MM.1S (cell line): ENCODE results near the gene USP17L26.
"Not testable (repeated sequence)": the region's sequence is repeated elsewhere in the genome, so short reads cannot be mapped to it uniquely, and the experiment has no call there.

Experiments used
- DNase-seq: peaks from one replicate; pipeline ENCODE4 v3.0.0-alpha.2; 2015
- H2AFZ ChIP-seq: fragments of 300-600 bp; sonication (generic); 2 replicates; pipeline ENCODE4 v1.6.0; 2016; ENCODE audit warnings: antibody characterized with exemption, low read length
- H3F3A ChIP-seq: fragments of 300-600 bp; sonication (generic); 2 replicates; pipeline ENCODE4 v1.6.1; 2016; ENCODE audit warnings: mild to moderate bottlenecking, antibody characterized with exemption, low read length, moderate library complexity, mixed read lengths; ENCODE audit not compliant: insufficient read depth
- H3K27ac ChIP-seq: fragments of 300-600 bp; sonication (generic); 2 replicates; pipeline ENCODE4 v1.5.1; 2016; ENCODE audit warnings: mild to moderate bottlenecking, low read length
- H3K27me3 ChIP-seq: fragments of 300-600 bp; sonication (generic); replicated peaks from 2 replicates; pipeline ENCODE4 v1.6.0; 2016; ENCODE audit warnings: low read length; ENCODE audit not compliant: insufficient read depth
- H3K36me3 ChIP-seq: fragments of 300-600 bp; sonication (generic); replicated peaks from 2 replicates; pipeline ENCODE4 v1.6.1; 2016; ENCODE audit warnings: mild to moderate bottlenecking, low read length, mixed read lengths; ENCODE audit not compliant: insufficient read depth
- H3K4me1 ChIP-seq: fragments of 300-600 bp; sonication (generic); 2 replicates; pipeline ENCODE4 v1.6.1; 2016; ENCODE audit warnings: low read length, mixed read lengths
- H3K4me2 ChIP-seq: fragments of 300-600 bp; sonication (generic); 2 replicates; pipeline ENCODE4 v1.6.0; 2016; ENCODE audit warnings: low read depth, low read length
- H3K4me3 ChIP-seq: fragments of 300-600 bp; sonication (generic); 2 replicates; pipeline ENCODE4 v1.5.1; 2016; ENCODE audit warnings: low read length, mixed read lengths
- H3K79me2 ChIP-seq: fragments of 300-600 bp; sonication (generic); 2 replicates; pipeline ENCODE4 v1.6.1; 2016; ENCODE audit warnings: mixed run types, low read length, mixed read lengths
- H3K9ac ChIP-seq: fragments of 300-600 bp; sonication (generic); 2 replicates; pipeline ENCODE4 v1.6.1; 2016; ENCODE audit warnings: low read length, mixed read lengths
- H3K9me2 ChIP-seq: fragments of 300-600 bp; sonication (generic); replicated peaks from 2 replicates; pipeline ENCODE4 v1.6.1; 2016; ENCODE audit warnings: mild to moderate bottlenecking, low read length, mixed read lengths; ENCODE audit not compliant: insufficient read depth
- H3K9me3 ChIP-seq: fragments of 300-600 bp; sonication (generic); replicated peaks from 2 replicates; pipeline ENCODE4 v1.6.1; 2016; ENCODE audit warnings: mild to moderate bottlenecking, low read length, mixed read lengths; ENCODE audit not compliant: insufficient read depth
- H4K20me1 ChIP-seq: fragments of 300-600 bp; sonication (generic); 2 replicates; pipeline ENCODE4 v1.6.1; 2016; ENCODE audit warnings: mild to moderate bottlenecking, low read length, moderate library complexity, mixed read lengths; ENCODE audit not compliant: insufficient read depth

USP17L26 gene, protein sequence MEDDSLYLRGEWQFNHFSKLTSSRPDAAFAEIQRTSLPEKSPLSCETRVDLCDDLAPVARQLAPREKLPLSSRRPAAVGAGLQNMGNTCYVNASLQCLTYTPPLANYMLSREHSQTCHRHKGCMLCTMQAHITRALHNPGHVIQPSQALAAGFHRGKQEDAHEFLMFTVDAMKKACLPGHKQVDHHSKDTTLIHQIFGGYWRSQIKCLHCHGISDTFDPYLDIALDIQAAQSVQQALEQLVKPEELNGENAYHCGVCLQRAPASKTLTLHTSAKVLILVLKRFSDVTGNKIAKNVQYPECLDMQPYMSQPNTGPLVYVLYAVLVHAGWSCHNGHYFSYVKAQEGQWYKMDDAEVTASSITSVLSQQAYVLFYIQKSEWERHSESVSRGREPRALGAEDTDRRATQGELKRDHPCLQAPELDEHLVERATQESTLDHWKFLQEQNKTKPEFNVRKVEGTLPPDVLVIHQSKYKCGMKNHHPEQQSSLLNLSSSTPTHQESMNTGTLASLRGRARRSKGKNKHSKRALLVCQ

DNA sequence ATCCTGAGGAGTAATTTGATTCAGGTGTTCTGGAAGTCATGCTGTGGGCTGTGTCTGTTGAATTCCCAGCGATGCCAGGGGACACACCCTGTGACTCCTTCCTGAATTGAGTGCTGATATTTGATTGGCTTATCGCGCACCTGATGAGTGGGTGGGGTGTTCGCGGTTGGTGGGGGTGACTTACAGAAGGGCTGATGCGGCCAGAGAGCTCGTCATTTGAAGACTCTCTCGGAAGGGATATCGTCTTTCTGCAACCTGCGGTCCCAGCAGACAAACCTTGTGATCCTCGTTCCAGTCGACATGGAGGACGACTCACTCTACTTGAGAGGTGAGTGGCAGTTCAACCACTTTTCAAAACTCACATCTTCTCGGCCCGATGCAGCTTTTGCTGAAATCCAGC, at the start of gene USP17L26:
Gene USP17L26 (plus strand): TSS at position 301 of the 400 bp plus-strand sequence. CDS start 0 bp downstream, at position 301.
- H3K9me3 ChIP-seq, H3F3A ChIP-seq, DNase-seq, H3K4me2 ChIP-seq, H2AFZ ChIP-seq, H4K20me1 ChIP-seq, H3K79me2 ChIP-seq, H3K27me3 ChIP-seq, H3K9me2 ChIP-seq, H3K4me1 ChIP-seq, H3K36me3 ChIP-seq, H3K27ac ChIP-seq, H3K9ac ChIP-seq, H3K4me3 ChIP-seq: not testable (repeated sequence)

DNA sequence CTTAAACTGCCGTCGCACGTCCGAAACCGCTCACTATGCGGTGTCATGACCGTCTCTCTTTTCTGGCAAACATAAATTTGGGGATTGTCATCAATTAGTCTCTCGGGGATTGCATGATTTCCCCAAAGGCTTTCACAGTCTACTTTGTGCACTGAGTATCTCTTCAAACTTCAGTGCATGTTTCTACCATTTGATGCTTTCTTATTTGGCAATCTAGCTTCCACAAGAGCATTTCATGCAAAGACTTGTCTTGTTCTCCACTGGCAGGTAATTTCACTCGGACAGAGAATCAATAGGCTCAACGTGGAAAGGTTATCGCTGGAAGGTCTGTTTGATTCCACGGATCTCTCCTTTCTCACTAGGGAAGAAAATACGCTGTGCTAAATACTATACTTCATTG, 10.3 kb upstream of the USP17L26 start:
- H3K4me2 ChIP-seq, H2AFZ ChIP-seq, H3K27ac ChIP-seq, H3K79me2 ChIP-seq, H3K4me3 ChIP-seq, DNase-seq, H3K9me2 ChIP-seq, H3K4me1 ChIP-seq, H4K20me1 ChIP-seq, H3K27me3 ChIP-seq, H3K36me3 ChIP-seq, H3K9me3 ChIP-seq, H3K9ac ChIP-seq, H3F3A ChIP-seq: not testable (repeated sequence)

DNA sequence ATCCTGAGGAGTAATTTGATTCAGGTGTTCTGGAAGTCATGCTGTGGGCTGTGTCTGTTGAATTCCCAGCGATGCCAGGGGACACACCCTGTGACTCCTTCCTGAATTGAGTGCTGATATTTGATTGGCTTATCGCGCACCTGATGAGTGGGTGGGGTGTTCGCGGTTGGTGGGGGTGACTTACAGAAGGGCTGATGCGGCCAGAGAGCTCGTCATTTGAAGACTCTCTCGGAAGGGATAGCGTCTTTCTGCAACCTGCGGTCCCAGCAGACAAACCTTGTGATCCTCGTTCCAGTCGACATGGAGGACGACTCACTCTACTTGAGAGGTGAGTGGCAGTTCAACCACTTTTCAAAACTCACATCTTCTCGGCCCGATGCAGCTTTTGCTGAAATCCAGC, 9.6 kb upstream of the USP17L26 start, which contains the start of gene USP17L24:
Gene USP17L24 (plus strand): TSS at position 301 of the 400 bp plus-strand sequence. CDS start 0 bp downstream, at position 301.
- DNase-seq, H3K79me2 ChIP-seq: not testable (repeated sequence)

DNA sequence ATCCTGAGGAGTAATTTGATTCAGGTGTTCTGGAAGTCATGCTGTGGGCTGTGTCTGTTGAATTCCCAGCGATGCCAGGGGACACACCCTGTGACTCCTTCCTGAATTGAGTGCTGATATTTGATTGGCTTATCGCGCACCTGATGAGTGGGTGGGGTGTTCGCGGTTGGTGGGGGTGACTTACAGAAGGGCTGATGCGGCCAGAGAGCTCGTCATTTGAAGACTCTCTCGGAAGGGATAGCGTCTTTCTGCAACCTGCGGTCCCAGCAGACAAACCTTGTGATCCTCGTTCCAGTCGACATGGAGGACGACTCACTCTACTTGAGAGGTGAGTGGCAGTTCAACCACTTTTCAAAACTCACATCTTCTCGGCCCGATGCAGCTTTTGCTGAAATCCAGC, 4.8 kb upstream of the USP17L26 start, which contains the start of gene USP17L25:
Gene USP17L25 (plus strand): TSS at position 301 of the 400 bp plus-strand sequence. CDS start 0 bp downstream, at position 301.
- H3F3A ChIP-seq, DNase-seq, H3K79me2 ChIP-seq, H2AFZ ChIP-seq, H3K4me3 ChIP-seq, H3K27me3 ChIP-seq, H3K27ac ChIP-seq, H3K9ac ChIP-seq, H3K4me2 ChIP-seq, H3K9me3 ChIP-seq, H4K20me1 ChIP-seq, H3K4me1 ChIP-seq, H3K9me2 ChIP-seq, H3K36me3 ChIP-seq: not testable (repeated sequence)

More for the DNA sequence above, 9.6 kb upstream of the USP17L26 start, which contains the start of gene USP17L24:
- H3F3A ChIP-seq, H4K20me1 ChIP-seq, H3K36me3 ChIP-seq, H3K27me3 ChIP-seq, H3K4me3 ChIP-seq, H2AFZ ChIP-seq, H3K9ac ChIP-seq, H3K4me2 ChIP-seq, H3K27ac ChIP-seq, H3K9me2 ChIP-seq, H3K9me3 ChIP-seq, H3K4me1 ChIP-seq: not testable (repeated sequence)

DNA sequence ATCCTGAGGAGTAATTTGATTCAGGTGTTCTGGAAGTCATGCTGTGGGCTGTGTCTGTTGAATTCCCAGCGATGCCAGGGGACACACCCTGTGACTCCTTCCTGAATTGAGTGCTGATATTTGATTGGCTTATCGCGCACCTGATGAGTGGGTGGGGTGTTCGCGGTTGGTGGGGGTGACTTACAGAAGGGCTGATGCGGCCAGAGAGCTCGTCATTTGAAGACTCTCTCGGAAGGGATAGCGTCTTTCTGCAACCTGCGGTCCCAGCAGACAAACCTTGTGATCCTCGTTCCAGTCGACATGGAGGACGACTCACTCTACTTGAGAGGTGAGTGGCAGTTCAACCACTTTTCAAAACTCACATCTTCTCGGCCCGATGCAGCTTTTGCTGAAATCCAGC, 4.6 kb downstream of the USP17L26 start, which contains the start of gene USP17L5:
Gene USP17L5 (plus strand): TSS at position 301 of the 400 bp plus-strand sequence. CDS start 0 bp downstream, at position 301.
- not testable (repeated sequence) for H3K4me2 ChIP-seq, H3K9me3 ChIP-seq, H3K4me3 ChIP-seq, H3K79me2 ChIP-seq, H3K27me3 ChIP-seq, H3K36me3 ChIP-seq, DNase-seq, H3F3A ChIP-seq, H3K9me2 ChIP-seq, H4K20me1 ChIP-seq, H3K27ac ChIP-seq, H3K4me1 ChIP-seq, H3K9ac ChIP-seq, H2AFZ ChIP-seq

DNA sequence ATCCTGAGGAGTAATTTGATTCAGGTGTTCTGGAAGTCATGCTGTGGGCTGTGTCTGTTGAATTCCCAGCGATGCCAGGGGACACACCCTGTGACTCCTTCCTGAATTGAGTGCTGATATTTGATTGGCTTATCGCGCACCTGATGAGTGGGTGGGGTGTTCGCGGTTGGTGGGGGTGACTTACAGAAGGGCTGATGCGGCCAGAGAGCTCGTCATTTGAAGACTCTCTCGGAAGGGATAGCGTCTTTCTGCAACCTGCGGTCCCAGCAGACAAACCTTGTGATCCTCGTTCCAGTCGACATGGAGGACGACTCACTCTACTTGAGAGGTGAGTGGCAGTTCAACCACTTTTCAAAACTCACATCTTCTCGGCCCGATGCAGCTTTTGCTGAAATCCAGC, 9.4 kb downstream of the USP17L26 start, which contains the start of gene USP17L27:
Gene USP17L27 (plus strand): TSS at position 301 of the 400 bp plus-strand sequence. CDS start 0 bp downstream, at position 301.
- not testable (repeated sequence) for H3K9ac ChIP-seq, H3K4me2 ChIP-seq, DNase-seq, H3K4me3 ChIP-seq, H3K9me2 ChIP-seq, H3K4me1 ChIP-seq, H2AFZ ChIP-seq, H3K36me3 ChIP-seq, H3K27me3 ChIP-seq, H3K79me2 ChIP-seq, H3F3A ChIP-seq, H4K20me1 ChIP-seq, H3K9me3 ChIP-seq, H3K27ac ChIP-seq

DNA sequence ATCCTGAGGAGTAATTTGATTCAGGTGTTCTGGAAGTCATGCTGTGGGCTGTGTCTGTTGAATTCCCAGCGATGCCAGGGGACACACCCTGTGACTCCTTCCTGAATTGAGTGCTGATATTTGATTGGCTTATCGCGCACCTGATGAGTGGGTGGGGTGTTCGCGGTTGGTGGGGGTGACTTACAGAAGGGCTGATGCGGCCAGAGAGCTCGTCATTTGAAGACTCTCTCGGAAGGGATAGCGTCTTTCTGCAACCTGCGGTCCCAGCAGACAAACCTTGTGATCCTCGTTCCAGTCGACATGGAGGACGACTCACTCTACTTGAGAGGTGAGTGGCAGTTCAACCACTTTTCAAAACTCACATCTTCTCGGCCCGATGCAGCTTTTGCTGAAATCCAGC, 14.1 kb downstream of the USP17L26 start, which contains the start of gene USP17L28:
Gene USP17L28 (plus strand): TSS at position 301 of the 400 bp plus-strand sequence. CDS start 0 bp downstream, at position 301.
- not testable (repeated sequence) for H3K4me2 ChIP-seq, H3K27me3 ChIP-seq, H3K36me3 ChIP-seq, H2AFZ ChIP-seq, H3K9me3 ChIP-seq, H3K4me1 ChIP-seq, H3K9me2 ChIP-seq, H3K4me3 ChIP-seq, H3K79me2 ChIP-seq, H3K9ac ChIP-seq, DNase-seq, H3K27ac ChIP-seq, H3F3A ChIP-seq, H4K20me1 ChIP-seq
